HL-60 (cell line): ENCODE results near the gene CACNA2D3.

Experiments
- DNase-seq, 2 experiments: peaks; one replicate each; pipeline ENCODE4 v3.0.0-alpha.2; 2010 to 2020; ENCODE audit warnings: low read depth in 1 of 2, low spot score in 1 of 2
- H3K27ac ChIP-seq: fragments of 250-450 bp; sonication (Bioruptor Pico); replicated peaks from 2 replicates; pipeline ENCODE4 v1.5.1; 2020; ENCODE audit warnings: mild to moderate bottlenecking, moderate library complexity
- H3K27me3 ChIP-seq: fragments of 250-450 bp; sonication (Bioruptor Pico); 2 replicates; pipeline ENCODE4 v1.5.1; 2021; ENCODE audit warnings: mild to moderate bottlenecking, moderate library complexity; ENCODE audit not compliant: insufficient read depth, poor library complexity, severe bottlenecking
- H3K4me3 ChIP-seq: replicated peaks from 2 replicates; pipeline ENCODE4 v1.5.1; 2011; ENCODE audit warnings: mild to moderate bottlenecking, control low read depth, low read length; ENCODE audit not compliant: insufficient read depth
- CTCF ChIP-seq: IDR thresholded peaks from one replicate; pipeline ENCODE4 v1.5.1; 2011; ENCODE audit warnings: low read length, control low read depth, inconsistent platforms; ENCODE audit not compliant: insufficient read depth
- GABPA ChIP-seq: IDR thresholded peaks from 2 replicates; pipeline ENCODE4 v1.6.1; 2012; ENCODE audit warnings: low read depth
- POLR2AphosphoS5 ChIP-seq: IDR thresholded peaks from 2 replicates; pipeline ENCODE4 v1.6.1; 2012; ENCODE audit warnings: low read depth
- SPI1 ChIP-seq: IDR thresholded peaks from 2 replicates; pipeline ENCODE4 v1.6.1; 2012; ENCODE audit warnings: low read depth, mild to moderate bottlenecking, borderline replicate concordance
- TF ChIP-seq, protein P1 (sequence below): IDR thresholded peaks from 2 replicates; pipeline ENCODE4 v1.6.1; 2012; ENCODE audit warnings: low read depth; ENCODE audit not compliant: insufficient replicate concordance

CACNA2D3 gene

DNA sequence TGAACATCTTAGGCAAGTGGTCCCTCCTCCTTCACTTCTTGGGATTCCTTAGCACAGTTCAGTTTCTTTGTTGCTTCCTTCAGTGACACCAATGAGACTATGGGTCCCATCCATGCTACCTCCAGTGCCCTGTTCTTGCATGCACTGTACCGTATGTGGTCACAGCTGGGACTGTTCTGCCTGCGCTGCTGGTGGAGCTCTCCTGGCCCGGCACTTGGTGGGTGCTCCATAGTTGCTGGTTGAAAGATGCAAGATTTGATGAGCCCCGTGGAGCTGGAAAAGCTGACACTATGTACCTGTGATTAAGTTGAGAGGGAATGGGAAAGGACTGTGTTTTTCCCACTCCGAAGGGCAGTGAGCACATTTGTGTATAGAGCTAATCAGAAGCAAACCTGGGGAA, 407.7 kb downstream of the CACNA2D3 start:
- DNase-seq = no peak
- TF ChIP-seq CTCF = no peak
- no peak for TF ChIP-seq SPI1
- TF ChIP-seq, protein P1, sequence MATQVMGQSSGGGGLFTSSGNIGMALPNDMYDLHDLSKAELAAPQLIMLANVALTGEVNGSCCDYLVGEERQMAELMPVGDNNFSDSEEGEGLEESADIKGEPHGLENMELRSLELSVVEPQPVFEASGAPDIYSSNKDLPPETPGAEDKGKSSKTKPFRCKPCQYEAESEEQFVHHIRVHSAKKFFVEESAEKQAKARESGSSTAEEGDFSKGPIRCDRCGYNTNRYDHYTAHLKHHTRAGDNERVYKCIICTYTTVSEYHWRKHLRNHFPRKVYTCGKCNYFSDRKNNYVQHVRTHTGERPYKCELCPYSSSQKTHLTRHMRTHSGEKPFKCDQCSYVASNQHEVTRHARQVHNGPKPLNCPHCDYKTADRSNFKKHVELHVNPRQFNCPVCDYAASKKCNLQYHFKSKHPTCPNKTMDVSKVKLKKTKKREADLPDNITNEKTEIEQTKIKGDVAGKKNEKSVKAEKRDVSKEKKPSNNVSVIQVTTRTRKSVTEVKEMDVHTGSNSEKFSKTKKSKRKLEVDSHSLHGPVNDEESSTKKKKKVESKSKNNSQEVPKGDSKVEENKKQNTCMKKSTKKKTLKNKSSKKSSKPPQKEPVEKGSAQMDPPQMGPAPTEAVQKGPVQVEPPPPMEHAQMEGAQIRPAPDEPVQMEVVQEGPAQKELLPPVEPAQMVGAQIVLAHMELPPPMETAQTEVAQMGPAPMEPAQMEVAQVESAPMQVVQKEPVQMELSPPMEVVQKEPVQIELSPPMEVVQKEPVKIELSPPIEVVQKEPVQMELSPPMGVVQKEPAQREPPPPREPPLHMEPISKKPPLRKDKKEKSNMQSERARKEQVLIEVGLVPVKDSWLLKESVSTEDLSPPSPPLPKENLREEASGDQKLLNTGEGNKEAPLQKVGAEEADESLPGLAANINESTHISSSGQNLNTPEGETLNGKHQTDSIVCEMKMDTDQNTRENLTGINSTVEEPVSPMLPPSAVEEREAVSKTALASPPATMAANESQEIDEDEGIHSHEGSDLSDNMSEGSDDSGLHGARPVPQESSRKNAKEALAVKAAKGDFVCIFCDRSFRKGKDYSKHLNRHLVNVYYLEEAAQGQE = no peak
- TF ChIP-seq POLR2AphosphoS5 = no peak
- TF ChIP-seq GABPA = no peak
- H3K4me3 ChIP-seq = no peak overlapping the region

DNA sequence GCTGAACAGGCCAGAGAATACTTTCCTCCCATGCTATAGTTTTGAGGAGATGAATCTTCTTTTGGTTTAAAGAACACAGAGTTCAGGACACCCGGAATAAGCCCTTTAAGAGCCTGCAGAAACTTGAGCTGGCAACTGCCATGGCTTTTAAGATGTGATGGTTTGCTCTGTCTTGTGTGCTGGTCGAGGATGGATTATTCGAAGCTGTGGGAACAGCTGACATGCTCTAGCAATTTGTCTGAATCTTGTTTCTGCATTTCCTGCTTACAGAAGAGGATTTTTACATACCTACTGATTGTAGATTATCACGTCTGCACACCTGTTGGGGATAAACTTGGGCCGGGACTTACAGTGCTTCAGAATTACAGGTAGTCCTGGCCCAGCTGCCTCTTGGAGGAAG, 408.6 kb downstream of the CACNA2D3 start:
- H3K27me3 ChIP-seq = no peaks in the 10 kb centered on the region
- TF ChIP-seq CTCF (no peak), GABPA (no peak), SPI1 (no peak), POLR2AphosphoS5 (no peak)
- TF ChIP-seq, protein P1 = no peak
- DNase-seq = no peak
- no peak overlapping the region for H3K27ac ChIP-seq
- H3K4me3 ChIP-seq = no peak overlapping the region

More for the DNA sequence above, 407.7 kb downstream of the CACNA2D3 start:
- no peaks in the 10 kb centered on the region for H3K27me3 ChIP-seq
- H3K27ac ChIP-seq = no peak overlapping the region

GRCh38 chr3:54531741-54532140, 409.4 kb downstream of the CACNA2D3 start:
- H3K27ac ChIP-seq = no peak overlapping the region
- H3K4me3 ChIP-seq = no peak overlapping the region
- TF ChIP-seq GABPA (no peak), CTCF (no peak), SPI1 (no peak), POLR2AphosphoS5 (no peak)
- TF ChIP-seq, protein P1 = no peak
- DNase-seq = no peak
- no peaks in the 10 kb centered on the region for H3K27me3 ChIP-seq
